NCI-H69 (cell line): Measurements from ENCODE around the gene LARP4B.
A peak's percentile ranks its signal among the peaks of the same experiment; 100 is the strongest.

ENCODE experiments used
- DNase-seq: peaks from one replicate; lab custom pipeline; 2025; lab: John Stamatoyannopoulos, UW

Gene LARP4B

GRCh38 chr10:866577-866941 is 64.9 kb downstream of the LARP4B start:
- DNase-seq = no peak

DNA sequence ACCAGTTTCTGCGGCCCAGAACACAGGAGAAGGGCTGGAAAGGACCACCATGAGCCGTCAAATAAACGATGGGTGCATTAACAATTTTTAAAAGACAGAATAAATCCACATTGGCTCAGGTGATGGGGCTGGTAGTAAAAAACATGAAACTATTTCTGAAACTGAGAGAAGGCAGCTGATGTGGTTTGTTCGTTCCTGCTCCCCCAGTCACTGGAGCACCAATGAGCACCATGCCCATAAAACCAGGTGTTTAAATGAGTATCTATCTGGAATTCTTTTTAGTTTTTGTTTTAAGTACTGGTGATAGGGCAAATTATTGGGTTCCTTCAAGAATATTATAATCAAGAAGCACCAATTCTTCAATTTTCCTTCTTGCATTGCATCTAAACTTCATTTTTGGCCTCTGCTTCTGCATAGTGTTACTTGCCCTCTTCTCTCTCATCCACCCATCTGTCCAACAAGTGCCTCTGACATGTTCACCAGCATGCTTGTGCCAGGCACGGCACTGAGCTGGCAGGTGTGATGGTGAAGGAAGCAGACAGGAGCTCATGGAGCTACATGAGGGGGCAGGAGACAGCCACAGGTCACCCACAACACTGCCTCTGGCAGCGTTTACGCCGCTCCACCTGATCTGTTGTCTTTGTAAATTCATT is 65.5 kb downstream of the LARP4B start:
- no peak for DNase-seq

- no peak for DNase-seq
Observed at GRCh38 chr10:865257-865656, 66.2 kb downstream of the LARP4B start.

DNA sequence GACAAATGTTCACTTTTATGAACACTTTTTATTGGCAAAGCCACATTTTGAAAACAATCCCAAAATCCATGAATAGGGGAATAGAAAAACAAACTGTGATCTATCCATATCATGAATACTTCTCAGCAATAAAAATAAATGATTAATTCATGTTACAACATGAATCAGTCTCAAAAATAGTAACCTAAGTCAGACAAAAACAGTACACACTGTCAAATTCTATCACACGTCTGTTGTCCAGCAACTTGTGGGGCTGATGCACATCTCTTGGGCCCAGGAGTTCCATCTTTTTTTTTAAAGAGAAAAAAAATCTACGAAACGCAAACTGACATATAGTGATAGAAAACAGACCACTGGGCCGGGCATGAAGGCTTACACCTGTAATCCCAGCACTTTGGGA is 71.0 kb downstream of the LARP4B start:
- DNase-seq = no peak

DNA sequence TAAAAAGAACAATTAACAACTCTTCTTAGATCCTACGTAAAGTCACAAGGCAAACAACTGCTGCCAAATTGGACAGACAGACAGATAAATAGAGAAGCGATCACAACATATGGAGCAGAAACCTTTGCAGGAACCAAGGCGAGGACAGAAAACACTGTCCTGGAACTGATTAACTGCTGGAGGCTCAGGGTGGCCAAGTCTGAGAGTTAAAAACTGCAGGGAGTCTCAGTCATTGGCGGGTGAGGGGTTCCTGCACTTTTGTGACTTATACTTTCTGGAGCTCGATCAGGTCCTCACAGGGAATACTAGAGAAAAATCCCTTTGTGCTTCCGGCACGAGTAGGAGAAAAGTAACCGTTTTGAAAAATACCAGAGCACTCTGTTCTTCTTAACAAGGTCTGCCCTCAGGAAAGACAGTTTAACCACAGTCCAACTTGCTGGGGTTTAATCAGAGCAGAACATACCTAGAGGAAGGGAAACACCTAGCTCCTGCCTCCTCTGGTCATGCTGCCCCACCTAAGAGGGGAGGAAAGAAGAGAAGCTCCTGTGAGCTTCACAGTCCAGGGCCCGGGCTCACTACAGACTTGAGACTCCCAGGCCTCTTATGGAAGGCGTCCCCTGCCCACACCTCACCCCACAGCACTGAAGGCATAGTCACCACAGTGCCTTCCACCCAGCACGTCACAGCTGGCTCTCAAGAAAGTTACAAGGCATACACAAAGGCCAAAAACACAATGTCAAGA is 74.9 kb downstream of the LARP4B start:
- no peak for DNase-seq

DNA sequence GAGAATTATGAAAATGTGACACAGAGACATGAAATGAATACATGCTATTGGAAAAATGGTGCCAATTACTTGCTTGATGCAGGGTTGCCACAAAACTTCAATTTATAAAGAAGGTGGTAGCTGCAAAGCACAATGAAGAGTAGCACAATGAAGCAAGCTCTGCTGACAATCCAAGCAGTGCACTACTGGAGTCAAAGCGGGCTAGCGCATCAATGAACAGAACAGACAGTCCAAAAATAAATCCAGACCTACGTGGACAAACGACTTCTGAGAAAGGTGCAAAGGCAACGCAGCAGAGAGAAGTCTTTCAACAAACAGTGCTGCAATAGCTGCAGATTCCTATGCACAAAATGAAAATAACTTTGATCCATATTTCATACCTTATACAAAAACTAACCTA is 75.8 kb downstream of the LARP4B start:
- DNase-seq = no peak

DNA sequence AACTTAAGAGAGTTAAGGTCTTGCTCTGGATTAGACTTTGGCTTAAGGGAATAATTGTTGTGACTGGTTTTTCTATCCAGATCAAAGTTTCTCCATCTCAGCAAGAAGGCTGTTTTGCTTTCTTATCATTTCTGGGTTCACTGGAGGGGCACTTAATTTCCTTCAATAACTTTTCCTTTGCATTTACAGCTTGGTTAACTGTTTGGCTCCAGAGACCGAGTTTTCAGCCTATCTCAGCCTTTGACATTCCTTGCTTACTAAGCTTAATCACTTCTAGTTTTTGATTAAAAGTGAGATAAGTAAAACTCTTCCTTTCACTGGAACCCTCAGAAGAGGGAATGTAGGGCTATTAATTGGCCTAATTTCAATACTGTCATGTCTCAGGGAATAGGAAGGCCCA is 76.4 kb downstream of the LARP4B start:
- DNase-seq = no peak

DNA sequence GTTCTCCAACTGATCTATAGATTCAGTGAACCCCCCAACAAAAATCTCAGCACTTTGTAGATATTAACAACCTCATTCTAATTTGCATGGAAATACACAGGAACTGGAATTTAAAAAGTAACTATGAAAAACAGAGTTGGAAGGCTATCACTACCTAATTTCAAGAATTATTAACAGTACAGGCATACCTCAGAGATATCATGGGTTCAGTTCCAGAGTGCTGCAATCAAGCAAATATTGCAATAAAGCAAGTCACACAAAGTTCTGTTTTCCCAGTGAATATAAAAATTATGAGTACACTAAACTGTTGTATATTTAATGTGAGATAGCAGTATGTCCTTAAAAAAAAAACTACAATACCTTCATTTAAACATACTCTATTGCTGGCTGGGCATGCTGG is 78.5 kb downstream of the LARP4B start:
- no peak for DNase-seq

GRCh38 chr10:852386-852785 is 79.1 kb downstream of the LARP4B start:
- DNase-seq = no peak

DNA sequence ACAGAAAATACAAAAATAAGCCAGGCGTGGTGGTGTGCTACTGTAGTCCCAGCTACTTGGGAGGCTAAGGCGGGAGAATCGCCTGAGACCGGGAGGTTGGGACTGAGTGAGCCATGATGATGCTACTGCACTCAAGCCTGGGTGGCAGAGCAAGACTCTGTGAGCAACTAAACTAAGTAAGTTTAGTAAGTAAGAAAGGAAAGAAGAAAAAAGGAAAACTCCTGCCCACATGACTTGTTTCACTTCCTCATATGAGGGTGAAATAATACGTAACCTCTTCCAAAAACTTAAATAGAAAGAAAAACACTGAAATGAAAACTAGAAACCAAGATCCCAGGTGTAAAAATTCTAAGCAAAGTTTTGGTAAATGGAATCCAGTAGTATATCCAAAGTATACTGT is 79.6 kb downstream of the LARP4B start:
- DNase-seq = no peak

- DNase-seq = no peak
Observed at GRCh38 chr10:850093-850492, 81.4 kb downstream of the LARP4B start.

DNA sequence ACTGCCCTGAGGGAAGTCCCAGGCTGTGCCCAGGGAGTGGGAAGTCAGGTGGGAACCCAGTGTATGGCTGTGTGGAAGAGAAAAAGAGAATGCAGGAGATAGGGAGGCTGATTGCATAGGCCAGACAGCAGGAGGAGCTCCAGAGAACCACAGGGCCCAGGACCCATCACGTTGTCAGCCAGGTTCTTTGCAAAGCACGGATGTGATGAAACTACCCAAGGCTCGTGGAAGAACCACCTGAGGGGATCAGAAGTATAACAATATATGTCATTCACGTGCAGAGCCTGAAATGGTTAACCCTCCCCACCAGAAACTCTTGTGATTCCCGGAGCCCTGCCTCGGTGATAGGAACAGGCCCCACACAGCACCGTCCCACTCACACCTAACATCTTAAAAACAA is 83.6 kb downstream of the LARP4B start:
- DNase-seq = no peak

DNA sequence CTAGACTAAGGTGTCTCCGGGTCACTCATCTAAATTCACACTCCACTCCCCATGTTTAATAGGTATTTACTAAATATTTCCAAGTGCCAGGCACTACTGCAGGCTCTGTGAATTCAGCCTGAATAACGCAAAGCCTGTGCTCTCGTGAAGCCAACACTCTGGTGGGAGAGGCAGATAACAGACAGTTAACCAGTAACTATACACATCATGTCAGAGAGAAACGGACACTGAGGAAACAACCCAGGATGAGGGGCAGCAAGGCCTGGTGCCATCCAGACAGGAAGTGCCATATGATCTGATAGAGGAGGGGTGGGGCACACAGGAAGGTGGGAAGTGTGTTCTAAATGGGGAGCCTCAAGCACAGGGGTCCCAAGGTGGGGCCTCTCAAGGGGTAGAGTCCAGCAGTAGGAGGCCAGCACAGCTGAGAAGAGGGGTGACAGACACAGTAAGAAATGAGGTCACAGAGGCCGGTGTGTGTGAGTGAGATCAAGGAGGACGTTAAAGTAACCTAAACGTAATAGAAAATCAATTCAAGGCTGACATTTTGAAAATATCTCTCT is 85.3 kb downstream of the LARP4B start:
- no peak for DNase-seq

DNA sequence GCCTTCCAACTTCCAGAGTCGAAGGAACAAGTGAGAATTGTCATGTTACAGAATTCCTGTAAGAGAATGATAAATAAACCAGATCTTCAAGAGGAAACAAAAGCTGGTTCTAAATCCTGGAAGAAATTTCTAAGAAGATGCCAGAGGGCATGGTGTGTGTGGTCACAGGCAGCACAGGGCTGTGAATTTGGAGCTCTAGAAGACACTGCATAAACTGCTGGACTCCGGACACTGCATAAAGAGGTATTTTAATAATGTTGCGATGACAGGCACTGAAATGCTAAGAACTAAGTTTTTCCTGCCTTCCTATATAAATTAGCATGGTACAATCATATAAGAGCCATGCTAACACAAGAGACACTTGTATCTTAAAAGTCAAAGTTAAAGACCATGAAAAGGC is 86.0 kb downstream of the LARP4B start:
- no peak for DNase-seq

DNA sequence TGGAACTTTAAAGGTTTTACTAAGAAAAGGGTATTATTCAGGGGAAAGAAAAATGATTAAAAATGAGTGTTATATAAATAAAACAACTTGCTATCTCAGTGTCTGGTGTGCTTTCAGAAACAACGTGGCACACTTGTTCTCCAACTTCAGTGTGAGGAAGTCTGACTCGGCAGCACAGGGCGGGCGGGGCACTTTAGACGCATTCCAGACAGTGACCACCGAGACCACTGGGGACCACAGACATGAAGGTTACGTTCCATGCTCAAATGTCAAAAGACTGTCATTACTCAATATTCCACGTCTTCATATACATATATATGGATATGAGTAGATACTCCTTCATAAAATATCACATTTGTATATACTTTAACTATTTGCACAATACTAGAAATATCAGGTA is 87.0 kb downstream of the LARP4B start:
- no peak for DNase-seq

- no peak for DNase-seq
Observed at GRCh38 chr10:843703-844102, 87.8 kb downstream of the LARP4B start.

DNA sequence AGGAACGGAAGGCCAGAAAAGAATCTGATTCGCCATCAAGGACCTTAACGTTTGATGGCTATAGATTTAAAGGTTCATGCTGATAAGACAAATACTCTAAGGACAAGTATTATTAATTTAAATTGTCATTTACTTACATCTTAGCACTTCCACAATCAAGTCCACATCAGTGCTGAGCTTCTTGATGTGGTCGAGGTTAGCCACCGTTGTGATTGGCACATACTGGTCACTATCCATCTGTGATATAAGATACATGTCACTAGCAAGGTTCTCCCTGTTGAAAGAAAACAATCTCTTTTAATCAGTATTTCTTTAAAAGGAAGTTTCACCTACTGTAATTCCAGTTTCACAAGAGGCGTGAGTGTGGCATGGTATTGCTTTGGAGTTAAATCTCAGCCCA is 88.7 kb downstream of the LARP4B start:
- DNase-seq = no peak

DNA sequence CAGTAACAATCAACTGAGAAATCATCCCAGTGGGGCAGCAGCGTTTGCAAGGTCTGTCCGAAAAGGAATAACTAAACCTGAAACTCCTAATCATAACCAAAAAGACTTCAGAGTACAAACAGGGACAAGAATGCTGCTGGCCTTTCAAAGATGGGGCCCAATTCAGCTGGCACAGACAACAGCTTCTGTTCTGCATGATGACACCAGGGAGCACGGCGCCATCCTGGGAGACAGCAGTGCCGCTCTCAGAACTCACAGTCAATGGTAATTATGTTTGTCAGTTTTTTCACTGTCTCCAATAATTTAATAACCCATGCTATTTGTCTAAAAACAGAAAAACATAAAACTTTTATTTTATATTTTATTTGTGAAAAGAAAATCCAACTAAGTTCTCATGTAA is 90.0 kb downstream of the LARP4B start:
- no peak for DNase-seq

GRCh38 chr10:839550-840205 is 91.8 kb downstream of the LARP4B start:
- DNase-seq = no peak

- DNase-seq = peak; percentile 14
Observed at GRCh38 chr10:836782-837181, 94.7 kb downstream of the LARP4B start.

GRCh38 chr10:834493-834892 is 97.0 kb downstream of the LARP4B start:
- DNase-seq = no peak

- DNase-seq = no peak
Observed at GRCh38 chr10:829241-829640, 102.3 kb downstream of the LARP4B start.

DNA sequence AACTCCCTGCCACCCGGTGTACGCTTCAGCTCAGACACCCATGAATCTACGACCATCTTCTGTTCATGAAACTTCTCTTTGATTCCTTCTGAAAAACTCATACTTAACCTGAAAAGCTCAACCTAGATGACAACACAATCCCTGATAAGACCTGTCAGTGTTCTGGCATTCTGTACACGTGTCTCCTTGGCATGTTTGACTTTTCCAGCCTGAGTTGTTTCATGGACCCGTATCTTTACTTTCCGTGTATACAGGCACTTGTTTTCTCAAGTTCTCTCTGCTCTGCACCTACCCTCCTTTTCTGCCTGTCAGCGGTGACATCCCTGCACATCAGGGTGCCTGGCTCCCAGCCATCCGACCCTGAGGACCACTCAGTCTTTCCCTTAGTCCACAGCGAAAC is 103.3 kb downstream of the LARP4B start:
- DNase-seq = no peak
